ENCODE measurements around the gene PRAMEF6. TPM values are rescaled to one million over a fixed set of nuclear protein-coding genes. Genes with fewer than 3 reads are reported as not detected.
"Not testable (repeated sequence)": the region's sequence is repeated elsewhere in the genome, so short reads cannot be mapped to it uniquely, and the experiment has no call there.

PRAMEF6 gene
- not detected for total RNA-seq (2013)
- not detected for polyA plus RNA-seq
- polyA minus RNA-seq: not detected in 2 replicates
- 0 to 0.60 (median 0) reads per million in 11 experiments for total RNA-seq

- DNase-seq; H3K4me1 Mint-ChIP-seq; H3K79me2 ChIP-seq (ENCODE audit: insufficient read depth, low read length); H3K27ac ChIP-seq (ENCODE audit: low read depth in 1 of 2, low read length in 2 of 2); H3K27ac Mint-ChIP-seq; H3K9me3 Mint-ChIP-seq; H3K27me3 Mint-ChIP-seq (ENCODE audit: low read depth in 3 of 3); H3K27me3 ChIP-seq (ENCODE audit: control insufficient read depth in 2 of 2, insufficient read depth in 2 of 2, low read length in 2 of 2); H3K4me3 Mint-ChIP-seq; H3K9me3 ChIP-seq (replicated peaks in 1 of 2; ENCODE audit: control insufficient read depth in 1 of 2, insufficient read depth in 1 of 2, low read length in 2 of 2); H3K36me3 Mint-ChIP-seq; H3K4me1 ChIP-seq (ENCODE audit: control insufficient read depth in 1 of 2, insufficient read depth in 2 of 2, low read length in 2 of 2); H3K4me2 ChIP-seq (replicated peaks; ENCODE audit: extremely low read depth, low read length, poor library complexity, severe bottlenecking); H3K4me3 ChIP-seq (replicated peaks in 1 of 3; ENCODE audit: low read depth in 2 of 3, low read length in 3 of 3); H2AFZ ChIP-seq (ENCODE audit: insufficient read depth, low read depth, low read length, poor library complexity, severe bottlenecking); H4K20me1 ChIP-seq (ENCODE audit: insufficient read depth, low read length); H3K36me3 ChIP-seq (replicated peaks in 1 of 2; ENCODE audit: control insufficient read depth in 1 of 2, insufficient read depth in 2 of 2, low read length in 2 of 2); intact Hi-C loops (cut with micrococcal nuclease); H3K9ac ChIP-seq (ENCODE audit: insufficient read depth, low read length, poor library complexity, severe bottlenecking): not testable (repeated sequence)
- no CpG with 5 or more reads among the region's 4 CpGs for WGBS (ENCODE audit: insufficient coverage)
Measured at GRCh38 chr1:12947480-12947879, at the start of gene PRAMEF6. PRAMEF6 (minus strand) TSS chr1:12947580; CDS start chr1:12942518, 5,062 bp downstream.

- DNase-seq; H3K4me3 Mint-ChIP-seq; H3K27ac ChIP-seq (ENCODE audit: low read depth in 1 of 2, low read length in 2 of 2); H3K4me1 ChIP-seq (ENCODE audit: control insufficient read depth in 1 of 2, insufficient read depth in 2 of 2, low read length in 2 of 2); H2AFZ ChIP-seq (ENCODE audit: insufficient read depth, low read depth, low read length, poor library complexity, severe bottlenecking); H3K9me3 Mint-ChIP-seq; H3K36me3 ChIP-seq (replicated peaks in 1 of 2; ENCODE audit: control insufficient read depth in 1 of 2, insufficient read depth in 2 of 2, low read length in 2 of 2); H3K27me3 ChIP-seq (ENCODE audit: control insufficient read depth in 2 of 2, insufficient read depth in 2 of 2, low read length in 2 of 2); H3K4me1 Mint-ChIP-seq; H3K9ac ChIP-seq (ENCODE audit: insufficient read depth, low read length, poor library complexity, severe bottlenecking); intact Hi-C loops (cut with micrococcal nuclease); H3K36me3 Mint-ChIP-seq; H3K4me2 ChIP-seq (replicated peaks; ENCODE audit: extremely low read depth, low read length, poor library complexity, severe bottlenecking); H3K79me2 ChIP-seq (ENCODE audit: insufficient read depth, low read length); H3K9me3 ChIP-seq (replicated peaks in 1 of 2; ENCODE audit: control insufficient read depth in 1 of 2, insufficient read depth in 1 of 2, low read length in 2 of 2); H4K20me1 ChIP-seq (ENCODE audit: insufficient read depth, low read length); H3K27me3 Mint-ChIP-seq (ENCODE audit: low read depth in 3 of 3); H3K4me3 ChIP-seq (replicated peaks in 1 of 3; ENCODE audit: low read depth in 2 of 3, low read length in 3 of 3); H3K27ac Mint-ChIP-seq: not testable (repeated sequence)
- WGBS (ENCODE audit: insufficient coverage): no CpG with 5 or more reads among the region's 5 CpGs
Measured at GRCh38 chr1:12924368-12924767, 23.0 kb downstream of the PRAMEF6 start.

GRCh38 chr1:12921749-12922148 is 25.6 kb downstream of the PRAMEF6 start:
- H3K4me2 ChIP-seq (replicated peaks; ENCODE audit: extremely low read depth, low read length, poor library complexity, severe bottlenecking); H4K20me1 ChIP-seq (ENCODE audit: insufficient read depth, low read length); H3K4me3 ChIP-seq (replicated peaks in 1 of 3; ENCODE audit: low read depth in 2 of 3, low read length in 3 of 3); H3K36me3 Mint-ChIP-seq; H3K4me1 ChIP-seq (ENCODE audit: control insufficient read depth in 1 of 2, insufficient read depth in 2 of 2, low read length in 2 of 2); H3K9me3 ChIP-seq (replicated peaks in 1 of 2; ENCODE audit: control insufficient read depth in 1 of 2, insufficient read depth in 1 of 2, low read length in 2 of 2); H3K27me3 Mint-ChIP-seq (ENCODE audit: low read depth in 3 of 3); H3K36me3 ChIP-seq (replicated peaks in 1 of 2; ENCODE audit: control insufficient read depth in 1 of 2, insufficient read depth in 2 of 2, low read length in 2 of 2); intact Hi-C loops (cut with micrococcal nuclease); H3K9me3 Mint-ChIP-seq; H2AFZ ChIP-seq (ENCODE audit: insufficient read depth, low read depth, low read length, poor library complexity, severe bottlenecking); H3K9ac ChIP-seq (ENCODE audit: insufficient read depth, low read length, poor library complexity, severe bottlenecking); H3K4me3 Mint-ChIP-seq; H3K27ac ChIP-seq (ENCODE audit: low read depth in 1 of 2, low read length in 2 of 2); H3K4me1 Mint-ChIP-seq; H3K27ac Mint-ChIP-seq; DNase-seq; H3K79me2 ChIP-seq (ENCODE audit: insufficient read depth, low read length); H3K27me3 ChIP-seq (ENCODE audit: control insufficient read depth in 2 of 2, insufficient read depth in 2 of 2, low read length in 2 of 2): not testable (repeated sequence)
- no CpG with 5 or more reads among the region's 2 CpGs for WGBS (ENCODE audit: insufficient coverage)

GRCh38 chr1:12916310-12916709 is 31.1 kb downstream of the PRAMEF6 start, which contains the start of gene PRAMEF7:
PRAMEF7 (plus strand) TSS chr1:12916610; CDS start chr1:12917693, 1,083 bp downstream.
- H3K4me1 Mint-ChIP-seq; H3K4me3 Mint-ChIP-seq; H3K9ac ChIP-seq (ENCODE audit: insufficient read depth, low read length, poor library complexity, severe bottlenecking); H3K27me3 Mint-ChIP-seq (ENCODE audit: low read depth in 3 of 3); H3K27ac Mint-ChIP-seq; H3K4me2 ChIP-seq (replicated peaks; ENCODE audit: extremely low read depth, low read length, poor library complexity, severe bottlenecking); intact Hi-C loops (cut with micrococcal nuclease); H3K36me3 Mint-ChIP-seq; DNase-seq; H3K27ac ChIP-seq (ENCODE audit: low read depth in 1 of 2, low read length in 2 of 2); H3K27me3 ChIP-seq (ENCODE audit: control insufficient read depth in 2 of 2, insufficient read depth in 2 of 2, low read length in 2 of 2); H3K4me1 ChIP-seq (ENCODE audit: control insufficient read depth in 1 of 2, insufficient read depth in 2 of 2, low read length in 2 of 2); H3K9me3 ChIP-seq (replicated peaks in 1 of 2; ENCODE audit: control insufficient read depth in 1 of 2, insufficient read depth in 1 of 2, low read length in 2 of 2); H2AFZ ChIP-seq (ENCODE audit: insufficient read depth, low read depth, low read length, poor library complexity, severe bottlenecking); H3K4me3 ChIP-seq (replicated peaks in 1 of 3; ENCODE audit: low read depth in 2 of 3, low read length in 3 of 3); H4K20me1 ChIP-seq (ENCODE audit: insufficient read depth, low read length); H3K36me3 ChIP-seq (replicated peaks in 1 of 2; ENCODE audit: control insufficient read depth in 1 of 2, insufficient read depth in 2 of 2, low read length in 2 of 2); H3K9me3 Mint-ChIP-seq; H3K79me2 ChIP-seq (ENCODE audit: insufficient read depth, low read length): not testable (repeated sequence)
- WGBS (ENCODE audit: insufficient coverage): no CpG with 5 or more reads among the region's 1 CpG
